ENCODE results near the gene SEL1L2. TPM values are rescaled to one million over a fixed set of nuclear protein-coding genes. Genes with fewer than 3 reads are reported as not detected.

Gene SEL1L2
- total RNA-seq, 2 experiments from 2014 or later = not detected

DNA sequence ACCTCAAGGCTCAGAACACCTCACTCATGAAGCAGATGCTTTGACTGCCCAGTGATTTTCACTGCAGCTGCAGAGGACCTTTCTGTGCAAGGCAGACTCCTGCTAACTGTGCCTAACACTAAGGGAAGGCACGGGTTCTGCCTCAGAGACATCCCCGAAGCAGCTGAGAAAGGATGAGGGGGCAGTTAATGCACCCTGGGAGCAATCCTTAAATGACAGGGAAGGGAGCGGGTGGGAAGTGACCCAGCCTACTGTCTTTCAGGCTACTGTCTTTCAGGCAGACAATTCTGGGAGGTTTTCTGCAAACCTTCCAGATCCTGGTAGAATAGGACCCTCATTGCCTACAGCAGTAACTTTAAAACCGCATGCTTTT, 150.3 kb downstream of the SEL1L2 start:
- H3K27ac Mint-ChIP-seq = no peak overlapping the region
- no peak overlapping the region for H3K4me3 Mint-ChIP-seq
- POLR2A ChIA-PET = no interaction called here
- peaks cover 32% of the 10 kb centered on the region for H3K27me3 Mint-ChIP-seq
- TF ChIP-seq, protein P1, sequence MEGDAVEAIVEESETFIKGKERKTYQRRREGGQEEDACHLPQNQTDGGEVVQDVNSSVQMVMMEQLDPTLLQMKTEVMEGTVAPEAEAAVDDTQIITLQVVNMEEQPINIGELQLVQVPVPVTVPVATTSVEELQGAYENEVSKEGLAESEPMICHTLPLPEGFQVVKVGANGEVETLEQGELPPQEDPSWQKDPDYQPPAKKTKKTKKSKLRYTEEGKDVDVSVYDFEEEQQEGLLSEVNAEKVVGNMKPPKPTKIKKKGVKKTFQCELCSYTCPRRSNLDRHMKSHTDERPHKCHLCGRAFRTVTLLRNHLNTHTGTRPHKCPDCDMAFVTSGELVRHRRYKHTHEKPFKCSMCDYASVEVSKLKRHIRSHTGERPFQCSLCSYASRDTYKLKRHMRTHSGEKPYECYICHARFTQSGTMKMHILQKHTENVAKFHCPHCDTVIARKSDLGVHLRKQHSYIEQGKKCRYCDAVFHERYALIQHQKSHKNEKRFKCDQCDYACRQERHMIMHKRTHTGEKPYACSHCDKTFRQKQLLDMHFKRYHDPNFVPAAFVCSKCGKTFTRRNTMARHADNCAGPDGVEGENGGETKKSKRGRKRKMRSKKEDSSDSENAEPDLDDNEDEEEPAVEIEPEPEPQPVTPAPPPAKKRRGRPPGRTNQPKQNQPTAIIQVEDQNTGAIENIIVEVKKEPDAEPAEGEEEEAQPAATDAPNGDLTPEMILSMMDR (IDR thresholded peaks at IDR 0.05) = no peak
- Histone ChIP-seq H3K36me3 (ENCODE audit: insufficient read depth, low read length) (no peaks in the 10 kb centered on the region), H3K9me3 (ENCODE audit: control insufficient read depth in 1 of 2, insufficient read depth in 1 of 2, low read length in 2 of 2) (no peaks in the 10 kb centered on the region), H3K27me3 (ENCODE audit: control insufficient read depth in 1 of 2, insufficient read depth in 2 of 2, low read length in 2 of 2) (peaks cover 0 to 2% of the 10 kb centered on the region in 2 experiments), H3K27ac (ENCODE audit: low read depth in 1 of 2, low read length in 2 of 2) (no peak overlapping the region), H3K4me1 (ENCODE audit: insufficient read depth, low read length) (no peaks in the 10 kb centered on the region), H3K4me3 (ENCODE audit: low read length) (no peak overlapping the region)
- intact Hi-C loops (cut with DNase I, micrococcal nuclease) = no loop called here
- H3K36me3 Mint-ChIP-seq (ENCODE audit: low read depth) = no peaks in the 10 kb centered on the region
- DNase-seq (no peak), ATAC-seq (ENCODE audit: poor library complexity) (no peak)
- H3K4me1 Mint-ChIP-seq (ENCODE audit: low read depth) = no peaks in the 10 kb centered on the region
- no peaks in the 10 kb centered on the region for H3K9me3 Mint-ChIP-seq
- CTCF ChIA-PET = no interaction called here

DNA sequence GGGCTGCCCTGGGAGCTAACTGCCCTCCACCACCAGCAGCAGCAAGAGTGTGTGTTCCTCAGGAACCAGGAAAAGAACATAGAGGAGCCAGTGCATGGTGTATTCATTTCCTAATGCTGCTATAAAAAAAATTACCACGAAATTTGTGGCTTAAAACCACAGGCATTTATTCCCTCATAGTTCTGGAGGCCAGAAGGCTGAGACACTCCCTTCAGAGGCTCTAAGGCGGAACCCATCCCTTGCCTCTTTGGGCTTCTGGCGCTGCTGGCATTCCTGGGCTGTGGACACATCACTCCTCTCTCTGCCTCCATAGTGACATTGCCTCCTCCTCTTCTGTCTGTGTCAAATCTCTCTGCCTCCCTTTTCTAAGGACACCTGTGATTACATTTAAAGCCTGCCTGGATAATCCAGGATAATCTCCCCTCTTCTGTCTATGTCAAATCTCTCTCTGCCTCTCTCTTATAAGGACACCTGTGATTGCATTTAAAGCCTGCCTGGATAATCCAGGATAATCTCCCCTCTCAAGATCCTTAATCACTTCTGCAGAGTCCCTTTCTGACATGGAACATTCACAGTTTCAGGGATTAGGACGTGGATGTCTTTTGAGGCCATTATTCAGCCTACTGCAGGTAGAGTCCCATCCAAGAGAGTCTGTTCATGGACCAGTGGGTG, 150.9 kb downstream of the SEL1L2 start:
- ChIA-PET CTCF (no interaction called here), POLR2A (no interaction called here)
- H3K4me1 Mint-ChIP-seq (ENCODE audit: low read depth) = no peaks in the 10 kb centered on the region
- no peaks in the 10 kb centered on the region for H3K9me3 Mint-ChIP-seq
- ATAC-seq (ENCODE audit: poor library complexity) = no peak
- Histone ChIP-seq H3K27ac (ENCODE audit: low read depth in 1 of 2, low read length in 2 of 2) (no peak overlapping the region), H3K4me3 (ENCODE audit: low read length) (no peak overlapping the region), H3K4me1 (ENCODE audit: insufficient read depth, low read length) (no peaks in the 10 kb centered on the region), H3K27me3 (ENCODE audit: control insufficient read depth in 1 of 2, insufficient read depth in 2 of 2, low read length in 2 of 2) (peaks cover 0 to 2% of the 10 kb centered on the region in 2 experiments), H3K9me3 (ENCODE audit: control insufficient read depth in 1 of 2, insufficient read depth in 1 of 2, low read length in 2 of 2) (no peaks in the 10 kb centered on the region), H3K36me3 (ENCODE audit: insufficient read depth, low read length) (no peaks in the 10 kb centered on the region)
- peaks cover 32% of the 10 kb centered on the region for H3K27me3 Mint-ChIP-seq
- no peak for DNase-seq
- intact Hi-C loops (cut with DNase I, micrococcal nuclease) = no loop called here
- no peaks in the 10 kb centered on the region for H3K36me3 Mint-ChIP-seq (ENCODE audit: low read depth)
- TF ChIP-seq, protein P1 (IDR thresholded peaks at IDR 0.05) = no peak
- no peak overlapping the region for H3K27ac Mint-ChIP-seq
- H3K4me3 Mint-ChIP-seq = no peak overlapping the region

DNA sequence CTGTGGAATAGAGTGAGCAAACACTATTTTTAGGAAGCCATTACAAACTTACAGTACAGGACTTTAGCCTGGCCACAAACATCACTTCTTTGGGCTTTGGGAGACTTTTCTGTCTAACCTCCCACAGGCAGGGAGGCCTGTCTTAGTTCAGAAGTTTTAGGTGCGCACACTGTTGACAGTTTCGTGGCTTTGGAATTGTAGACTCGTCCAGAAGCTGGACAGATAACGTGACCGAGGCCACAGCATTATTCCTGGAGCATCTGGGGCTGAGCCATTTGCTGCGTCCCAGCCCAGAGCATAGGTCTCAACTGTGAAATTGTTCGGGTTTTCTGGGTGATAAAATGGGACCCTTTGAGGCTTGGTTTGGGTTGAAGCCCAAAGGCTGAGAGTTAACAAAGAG, 151.8 kb downstream of the SEL1L2 start:
- peaks cover 28% of the 10 kb centered on the region for H3K27me3 Mint-ChIP-seq
- H3K36me3 Mint-ChIP-seq (ENCODE audit: low read depth) = no peaks in the 10 kb centered on the region
- TF ChIP-seq, protein P1 (IDR thresholded peaks at IDR 0.05) = no peak
- intact Hi-C loops (cut with DNase I, micrococcal nuclease) = no loop called here
- no peak for DNase-seq
- ATAC-seq (ENCODE audit: poor library complexity) = no peak
- CTCF ChIA-PET = no interaction called here
- H3K27ac Mint-ChIP-seq = no peak overlapping the region
- no peaks in the 10 kb centered on the region for H3K36me3 ChIP-seq (ENCODE audit: insufficient read depth, low read length)
- no peak overlapping the region for H3K27ac ChIP-seq (ENCODE audit: low read depth in 1 of 2, low read length in 2 of 2)
- no peaks in the 10 kb centered on the region for H3K9me3 ChIP-seq (ENCODE audit: control insufficient read depth in 1 of 2, insufficient read depth in 1 of 2, low read length in 2 of 2)
- peaks cover 0 to 2% of the 10 kb centered on the region in 2 experiments for H3K27me3 ChIP-seq (ENCODE audit: control insufficient read depth in 1 of 2, insufficient read depth in 2 of 2, low read length in 2 of 2)
- no peaks in the 10 kb centered on the region for H3K9me3 Mint-ChIP-seq
- no peaks in the 10 kb centered on the region for H3K4me1 ChIP-seq (ENCODE audit: insufficient read depth, low read length)
- POLR2A ChIA-PET = no interaction called here
- H3K4me3 ChIP-seq (ENCODE audit: low read length) = no peak overlapping the region
- no peak overlapping the region for H3K4me3 Mint-ChIP-seq
- no peaks in the 10 kb centered on the region for H3K4me1 Mint-ChIP-seq (ENCODE audit: low read depth)
